GM13977 (cell line): Measurements from ENCODE around the gene ZNF148.
"Not testable (repeated sequence)": the region's sequence is repeated elsewhere in the genome, so short reads cannot be mapped to it uniquely, and the experiment has no call there.

Source experiments
- DNase-seq: peaks from one replicate; pipeline ENCODE4 v3.0.0; 2012; ENCODE audit warnings: low spot score
- CTCF ChIP-seq: IDR thresholded peaks from 2 replicates; pipeline ENCODE4 v1.5.1; 2012; ENCODE audit warnings: mild to moderate bottlenecking, control low read depth; ENCODE audit not compliant: insufficient read depth; ENCODE audit errors: extremely low read depth, missing control alignments
- in situ Hi-C: fragments of 300-500 bp; cut with MboI; formaldehyde crosslinking; loops from one replicate; pipeline ENCODE4 v1.12.0; 2022; ENCODE audit warnings: low sequenced_read_pairs, low pct_unique_long_range_greater_than_20kb, mixed read lengths, inconsistent platforms; ENCODE audit not compliant: unreplicated experiment

The ZNF148 gene

GRCh38 chr3:125403789-125404188 is 28.7 kb upstream of the ZNF148 start:
- no peak for DNase-seq
- TF ChIP-seq CTCF = no peak
- in situ Hi-C loops = no loop called here

GRCh38 chr3:125402639-125403038 is 27.5 kb upstream of the ZNF148 start:
- no peak for TF ChIP-seq CTCF
- in situ Hi-C loops = no loop called here
- no peak for DNase-seq

GRCh38 chr3:125401402-125401801 is 26.3 kb upstream of the ZNF148 start:
- no peak for TF ChIP-seq CTCF
- DNase-seq = no peak
- in situ Hi-C loops = no loop called here

GRCh38 chr3:125398952-125399351 is 23.8 kb upstream of the ZNF148 start:
- in situ Hi-C loops = no loop called here
- DNase-seq = no peak
- TF ChIP-seq CTCF = peak; percentile 34

- in situ Hi-C loops = no loop called here
- no peak for TF ChIP-seq CTCF
Observed at GRCh38 chr3:125395091-125395490, 20.0 kb upstream of the ZNF148 start.

GRCh38 chr3:125394406-125394805 is 19.3 kb upstream of the ZNF148 start:
- in situ Hi-C loops = no loop called here
- no peak for DNase-seq
- no peak for TF ChIP-seq CTCF

More at GRCh38 chr3:125395091-125395490, 20.0 kb upstream of the ZNF148 start:
- no peak for DNase-seq

GRCh38 chr3:125389282-125389681 is 14.2 kb upstream of the ZNF148 start:
- DNase-seq = no peak
- in situ Hi-C loops = no loop called here
- TF ChIP-seq CTCF = no peak

GRCh38 chr3:125388369-125388768 is 13.2 kb upstream of the ZNF148 start:
- DNase-seq, in situ Hi-C loops: not testable (repeated sequence)
